Measurements from ENCODE around the gene UNC5C. TPM values are rescaled to one million over a fixed set of nuclear protein-coding genes. Genes with fewer than 3 reads are reported as not detected.

The UNC5C gene
- total and polyA plus RNA-seq, 2 of the 8 experiments (the other 6 are each of a cell fraction or from before 2014, with no cell fraction given) = 0.30 to 1.3 TPM

- Histone ChIP-seq H3K27me3 (replicated peaks in 1 of 4; ENCODE audit: control insufficient read depth in 3 of 4, extremely low read depth in 1 of 4, insufficient read depth in 3 of 4, low read length in 3 of 4) (no peaks in the 10 kb centered on the region), H3K23ac (ENCODE audit: insufficient read length) (no peak overlapping the region), H2BK20ac (ENCODE audit: low read length) (no peak overlapping the region), H2AFZ (ENCODE audit: low read length) (no peak overlapping the region), H4K20me1 (replicated peaks in 1 of 2; ENCODE audit: control insufficient read depth in 1 of 2, insufficient read depth in 2 of 2, low read length in 2 of 2) (no peaks in the 10 kb centered on the region), H2BK120ac (replicated peaks; ENCODE audit: low read depth, low read length) (no peak overlapping the region), H3K18ac (ENCODE audit: extremely low read depth, low read length) (no peak overlapping the region), H2BK5ac (ENCODE audit: low read depth, low read length) (no peak overlapping the region), H3K23me2 (ENCODE audit: low read depth, low read length) (no peaks in the 10 kb centered on the region; the same call in 1 of the 2 replicates), H3K36me3 (ENCODE audit: control insufficient read depth in 2 of 4, insufficient read depth in 4 of 4, low read length in 3 of 4) (no peaks in the 10 kb centered on the region), H3K9ac (replicated peaks in 1 of 4; ENCODE audit: extremely low read depth in 1 of 4, low read depth in 3 of 4, low read length in 3 of 4) (no peak overlapping the region), H2AK5ac (ENCODE audit: low read depth, low read length) (no peak overlapping the region), H3K14ac (ENCODE audit: insufficient read length) (no peak overlapping the region), H2BK15ac (ENCODE audit: low read length) (no peak overlapping the region), H4K5ac (ENCODE audit: insufficient read length, low read depth, low read length) (no peak overlapping the region), H3K4me1 (replicated peaks in 1 of 4; ENCODE audit: control insufficient read depth in 3 of 4, insufficient read depth in 4 of 4, low read length in 3 of 4) (no peaks in the 10 kb centered on the region), H3K56ac (replicated peaks; ENCODE audit: insufficient read length, low read depth, low read length) (no peak overlapping the region), H3K4ac (replicated peaks; ENCODE audit: insufficient read length, low read depth, low read length) (no peak overlapping the region), H4K8ac (ENCODE audit: extremely low read depth, insufficient read depth, low read length) (no peak overlapping the region), H4K91ac (replicated peaks; ENCODE audit: insufficient read length, low read length) (no peak overlapping the region), H3K27ac (ENCODE audit: low read depth, low read length) (no peak overlapping the region), H2BK12ac (ENCODE audit: low read depth, low read length) (no peak overlapping the region), H3K4me3 (ENCODE audit: extremely low read depth in 1 of 4, insufficient read depth in 2 of 4, low read depth in 3 of 4, low read length in 4 of 4) (no peak overlapping the region), H3K4me2 (ENCODE audit: insufficient read depth in 1 of 2, low read depth in 2 of 2, low read length in 2 of 2) (no peak overlapping the region), H3K79me1 (ENCODE audit: low read depth, low read length) (no peaks in the 10 kb centered on the region), H3K79me2 (ENCODE audit: control insufficient read depth in 1 of 2, insufficient read depth in 2 of 2, low read length in 2 of 2) (no peaks in the 10 kb centered on the region), H3K9me3 (ENCODE audit: insufficient read depth in 2 of 2, low read depth in 1 of 2, low read length in 1 of 2) (no peaks in the 10 kb centered on the region)
- FAIRE-seq (no peak), DNase-seq (ENCODE audit: low read depth in 1 of 2, low spot score in 2 of 2) (no peak)
- 87% methylated on average over 7 of the region's 8 CpGs; no CpG with 5 or more reads in 1 of the 2 experiments for WGBS, 2 experiments (ENCODE audit: extremely low coverage in 1 of 2, insufficient coverage in 1 of 2, insufficient read length in 1 of 2, insufficient replicate concordance in 2 of 2, low coverage in 1 of 2, low lambda C conversion rate in 2 of 2, missing lambda C conversion rate in 1 of 2)
- no peak for TF ChIP-seq SRF (IDR thresholded peaks at IDR 0.05; ENCODE audit: low read depth, low read length)
- no peak for TF ChIP-seq EZH2 (IDR thresholded peaks at IDR 0.05; ENCODE audit: low read depth, low read length, severe bottlenecking)
- TF ChIP-seq JUND (IDR thresholded peaks at IDR 0.05; ENCODE audit: low read length) = no peak
- TF ChIP-seq ATF3 (IDR thresholded peaks at IDR 0.05; ENCODE audit: insufficient read depth, low read depth, low read length) = no peak
- CTCF ChIA-PET (ENCODE audit: partially characterized antibody) = interaction anchor here (1.0 to 1.7 kb wide), 5 partner anchors 15 to 411 kb away, joined by 3 to 4 read pairs (median 3); no protein-coding TSS in a partner anchor
- POLR2A ChIA-PET (ENCODE audit: partially characterized antibody) = no interaction called here
Measured at GRCh38 chr4:95580226-95580625, 31.5 kb upstream of the UNC5C start.
